Endothelial cell (in vitro differentiated cells): ENCODE measurements around the gene SEMA3A. TPM values are rescaled to one million over a fixed set of nuclear protein-coding genes. Genes with fewer than 3 reads are reported as not detected.
"Not testable (repeated sequence)": the region's sequence is repeated elsewhere in the genome, so short reads cannot be mapped to it uniquely, and the experiment has no call there.

ENCODE experiments used
- DNase-seq: peaks from one replicate; pipeline ENCODE4 v3.0.0; 2021; ENCODE audit warnings: low spot score
- H3K27ac Mint-ChIP-seq: one replicate; pipeline ENCODE4 v1.8.0; 2021; ENCODE audit warnings: mixed read lengths, inconsistent platforms; ENCODE audit not compliant: unreplicated experiment
- H3K27me3 Mint-ChIP-seq: one replicate; pipeline ENCODE4 v1.8.0; 2021; ENCODE audit warnings: mild to moderate bottlenecking, moderate library complexity, mixed read lengths, inconsistent platforms; ENCODE audit not compliant: unreplicated experiment
- H3K36me3 Mint-ChIP-seq: one replicate; pipeline ENCODE4 v1.8.0; 2021; ENCODE audit warnings: mild to moderate bottlenecking, low read depth, mixed read lengths, inconsistent platforms; ENCODE audit not compliant: unreplicated experiment
- H3K4me1 Mint-ChIP-seq: one replicate; pipeline ENCODE4 v1.8.0; 2021; ENCODE audit warnings: mild to moderate bottlenecking, mixed read lengths, inconsistent platforms; ENCODE audit not compliant: unreplicated experiment
- H3K4me3 Mint-ChIP-seq: one replicate; pipeline ENCODE4 v1.8.0; 2021; ENCODE audit warnings: mild to moderate bottlenecking, mixed read lengths, inconsistent platforms; ENCODE audit not compliant: unreplicated experiment
- H3K9me3 Mint-ChIP-seq: one replicate; pipeline ENCODE4 v1.8.0; 2021; ENCODE audit warnings: mixed read lengths, inconsistent platforms; ENCODE audit not compliant: unreplicated experiment
- CTCF ChIP-seq: fragments of 200-600 bp; sonication (generic); IDR thresholded peaks from one replicate; pipeline ENCODE4 v1.5.0; 2021; ENCODE audit warnings: antibody characterized with exemption; ENCODE audit not compliant: unreplicated experiment
- long read RNA-seq: library from polyadenylated mRNA; unstranded; transcript quantifications from one replicate; pipeline ENCODE4 v2.0.0, GENCODE V29; 2020; ENCODE audit not compliant: unreplicated experiment
- total RNA-seq: library from RNA; stranded (reverse); fragmentation: NEBNext Ultra II Directional; extraction: Animal tissue kit (Norgen Biotek cat#: 25700); gene quantifications from one replicate; pipeline ENCODE4 v1.2.1, GENCODE V29; 2021; ENCODE audit not compliant: unreplicated experiment

Gene SEMA3A
- total RNA-seq: 8.5 TPM
- long read RNA-seq, full-length matches to known transcripts: 1 of 3 reads
- long read RNA-seq, partial matches to known transcripts: 1 of 3 reads
- long read RNA-seq, other reads (novel, unspliced or antisense): 1 of 3 reads

DNA sequence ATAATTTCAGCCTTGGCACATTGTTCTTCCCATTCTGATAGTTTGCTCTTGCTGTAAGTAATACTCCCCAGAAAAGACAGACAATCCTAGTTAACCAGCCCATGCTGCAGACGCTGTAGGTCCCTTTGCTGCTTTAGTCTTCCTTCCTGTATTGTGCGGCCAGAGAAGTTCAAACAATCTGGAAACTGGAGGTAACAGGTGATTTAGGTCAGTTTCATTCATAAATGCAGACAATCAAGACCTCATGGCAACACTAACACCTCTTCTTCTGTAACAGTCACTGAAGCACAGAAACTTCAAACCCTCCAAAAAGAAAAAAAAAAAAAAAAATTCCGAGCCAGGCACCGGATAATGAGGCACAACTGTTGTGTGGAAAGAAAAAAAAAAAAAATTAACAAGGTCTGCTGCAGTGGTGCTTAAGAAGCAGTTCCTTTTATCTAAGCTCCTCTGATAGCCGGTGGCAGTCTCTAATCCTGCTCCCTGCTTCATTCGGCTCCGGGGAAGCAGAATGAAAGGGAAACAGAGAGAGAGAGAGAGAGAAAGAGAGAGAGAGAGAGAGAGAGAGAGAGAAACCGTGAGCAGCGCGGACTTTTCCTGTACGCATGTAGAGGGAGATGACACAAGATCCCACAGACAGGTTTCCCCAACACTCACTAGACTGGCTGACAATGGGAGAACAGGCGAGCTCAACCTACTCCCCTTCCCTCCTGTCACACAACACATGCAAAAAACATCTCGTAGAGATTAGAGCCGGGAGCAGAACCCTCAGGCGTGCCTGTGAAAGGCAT lies at the start of gene SEMA3A:
SEMA3A (minus strand) TSS at position 306 of the 788 bp plus-strand sequence; CDS start at position 103, 203 bp downstream.
- Mint-ChIP-seq H3K4me3 (peak within 1 kb of the TSS; percentile 93), H3K4me1 (peaks cover 16% of the 10 kb centered on the region), H3K9me3 (no peaks in the 10 kb centered on the region), H3K27me3 (peaks cover 1% of the 10 kb centered on the region), H3K36me3 (no peaks in the 10 kb centered on the region), H3K27ac (peak within 1 kb of the TSS; percentile 92)
- DNase-seq: peak; percentile 12
- no peak for TF ChIP-seq CTCF

DNA sequence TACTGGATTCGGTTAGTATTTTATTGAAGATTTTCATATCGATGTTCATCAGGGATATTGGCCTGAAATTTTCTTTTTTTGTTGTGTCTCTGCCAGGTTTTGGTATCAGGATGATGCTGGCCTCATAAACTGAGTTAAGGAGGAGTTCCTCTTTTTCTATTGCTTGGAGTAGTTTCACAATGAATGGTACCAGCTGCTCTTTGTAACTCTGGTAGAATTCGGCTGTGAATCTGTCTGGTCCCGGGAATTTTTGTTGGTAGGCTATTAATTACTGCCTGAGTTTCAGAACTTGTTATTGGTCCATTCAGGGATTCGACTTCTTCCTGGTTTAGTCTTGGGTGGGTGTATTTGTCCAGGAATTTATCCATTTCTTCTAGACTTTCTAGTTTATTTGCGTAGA lies 48.4 kb upstream of the SEMA3A start:
- H3K4me3 Mint-ChIP-seq, H3K9me3 Mint-ChIP-seq, H3K36me3 Mint-ChIP-seq, DNase-seq, H3K4me1 Mint-ChIP-seq, H3K27me3 Mint-ChIP-seq, H3K27ac Mint-ChIP-seq: not testable (repeated sequence)

DNA sequence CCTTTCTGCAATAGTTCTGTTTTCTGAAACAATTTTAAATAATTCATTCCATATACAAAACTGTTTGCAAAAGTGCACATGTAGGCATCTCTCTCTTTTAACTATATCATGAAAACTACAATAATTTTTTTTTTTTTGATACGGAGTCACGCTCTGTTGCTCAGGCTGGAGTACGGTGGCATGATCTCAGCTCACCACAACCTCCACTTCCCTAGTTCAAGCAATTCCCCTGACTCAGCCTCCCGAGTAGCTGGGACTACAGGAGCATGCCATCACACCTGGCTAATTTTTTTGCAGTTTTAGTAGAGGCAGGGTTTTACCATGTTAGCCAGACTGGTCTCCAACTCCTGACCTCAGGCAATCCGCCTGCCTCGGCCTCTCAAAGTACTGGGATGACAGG lies 44.0 kb upstream of the SEMA3A start:
- no peak for TF ChIP-seq CTCF
- H3K9me3 Mint-ChIP-seq: no peaks in the 10 kb centered on the region
- no peak overlapping the region for H3K4me3 Mint-ChIP-seq
- H3K36me3 Mint-ChIP-seq: no peaks in the 10 kb centered on the region
- peaks cover 1% of the 10 kb centered on the region for H3K27me3 Mint-ChIP-seq
- H3K4me1 Mint-ChIP-seq: peaks cover 6% of the 10 kb centered on the region
- H3K27ac Mint-ChIP-seq: no peak overlapping the region
- DNase-seq: no peak

GRCh38 chr7:84237533-84238173 lies 43.1 kb upstream of the SEMA3A start:
- DNase-seq: no peak

DNA sequence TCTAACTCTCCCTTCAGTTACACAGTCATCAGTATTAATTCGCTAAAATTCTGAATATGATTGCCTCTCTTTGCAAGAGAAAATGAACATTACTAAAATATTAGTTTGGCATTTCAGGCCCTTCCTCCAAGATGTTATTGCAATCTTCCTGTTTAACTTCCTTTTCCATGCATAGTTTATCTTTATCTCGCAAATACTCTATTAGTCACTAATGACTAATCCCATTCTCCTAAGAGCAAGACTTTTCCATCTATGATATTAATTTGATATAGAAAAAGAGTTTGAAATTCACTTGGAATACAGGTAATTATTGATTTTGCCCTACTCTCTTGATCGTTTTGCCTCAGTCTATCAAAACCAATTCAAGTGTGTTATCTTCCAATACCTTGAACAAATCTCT lies 41.8 kb upstream of the SEMA3A start:
- no peak overlapping the region for H3K4me3 Mint-ChIP-seq
- TF ChIP-seq CTCF: no peak
- H3K27me3 Mint-ChIP-seq: peaks cover 1% of the 10 kb centered on the region
- H3K9me3 Mint-ChIP-seq: no peaks in the 10 kb centered on the region
- DNase-seq: no peak
- peaks cover 6% of the 10 kb centered on the region for H3K4me1 Mint-ChIP-seq
- H3K36me3 Mint-ChIP-seq: no peaks in the 10 kb centered on the region
- H3K27ac Mint-ChIP-seq: no peak overlapping the region

More at GRCh38 chr7:84237533-84238173, 43.1 kb upstream of the SEMA3A start:
- peaks cover 1% of the 10 kb centered on the region for H3K27me3 Mint-ChIP-seq
- no peaks in the 10 kb centered on the region for H3K9me3 Mint-ChIP-seq
- H3K4me3 Mint-ChIP-seq: no peak overlapping the region
- no peak for TF ChIP-seq CTCF
- H3K4me1 Mint-ChIP-seq: peaks cover 6% of the 10 kb centered on the region
- no peaks in the 10 kb centered on the region for H3K36me3 Mint-ChIP-seq
- no peak overlapping the region for H3K27ac Mint-ChIP-seq
